H1 (cell line): ENCODE measurements around the gene ACP4. TPM values are rescaled to one million over a fixed set of nuclear protein-coding genes. Genes with fewer than 3 reads are reported as not detected.

Source experiments
- CTCF ChIA-PET: fragments of 300-600 bp; sonication (Branson Sonifier 250); formaldehyde crosslinking; loops from one replicate; lab custom pipeline; 2021; ENCODE audit not compliant: partially characterized antibody; lab: Charles Lee
- POLR2A ChIA-PET: fragments of 300-600 bp; sonication (Branson Sonifier 250); formaldehyde crosslinking; loops from one replicate; lab custom pipeline; 2021; ENCODE audit warnings: inconsistent platforms; ENCODE audit not compliant: partially characterized antibody; lab: Charles Lee
- DNase-seq, 2 experiments: peaks; one replicate each; pipeline versions ENCODE4 v3.0.0 to v3.0.0-alpha.2; 2010 to 2022; ENCODE audit warnings: low spot score in 2 of 2, low read depth in 1 of 2, mixed read lengths in 1 of 2
- FAIRE-seq: peaks from 2 replicates; lab custom pipeline; 2011; peaks lifted over from hg19 to GRCh38; lab: Jason Lieb, UNC
- H2AFZ ChIP-seq: 2 replicates; pipeline ENCODE4 v1.8.1; 2012; ENCODE audit warnings: low read length, inconsistent platforms
- H2AK5ac ChIP-seq: 2 replicates; pipeline ENCODE4 v1.6.1; 2013; ENCODE audit warnings: low read depth, low read length
- H2BK120ac ChIP-seq: replicated peaks from 2 replicates; pipeline ENCODE3; 2013; ENCODE audit warnings: low read depth, low read length, inconsistent platforms
- H2BK12ac ChIP-seq: 2 replicates; pipeline ENCODE4 v1.6.1; 2013; ENCODE audit warnings: low read depth, low read length
- H2BK15ac ChIP-seq: 2 replicates; pipeline ENCODE4 v1.6.1; 2013; ENCODE audit warnings: low read length
- H2BK20ac ChIP-seq: 2 replicates; pipeline ENCODE4 v1.6.1; 2013; ENCODE audit warnings: low read length
- H2BK5ac ChIP-seq: 2 replicates; pipeline ENCODE4 v1.6.1; 2013; ENCODE audit warnings: low read depth, low read length
- H3K14ac ChIP-seq: 2 replicates; pipeline ENCODE4 v1.6.1; 2013; ENCODE audit warnings: inconsistent platforms; ENCODE audit not compliant: insufficient read length
- H3K18ac ChIP-seq: 2 replicates; pipeline ENCODE4 v1.6.1; 2013; ENCODE audit warnings: low read length; ENCODE audit errors: extremely low read depth
- H3K23ac ChIP-seq: 2 replicates; pipeline ENCODE4 v1.6.1; 2013; ENCODE audit warnings: inconsistent platforms; ENCODE audit not compliant: insufficient read length
- H3K23me2 ChIP-seq: 2 replicates; pipeline ENCODE4 v1.6.1; 2013; ENCODE audit warnings: low read depth, low read length
- H3K27ac ChIP-seq: 2 replicates; pipeline ENCODE4 v1.6.1; 2011; ENCODE audit warnings: low read depth, low read length, inconsistent platforms
- H3K27me3 ChIP-seq, 4 experiments: replicated peaks in 1 of 4; 1 replicate in 1 of 4; 2 replicates in 3 of 4; pipeline versions ENCODE4 v1.6.1 to v1.8.1; 2011 to 2013; ENCODE audit warnings: low read length in 3 of 4, mild to moderate bottlenecking in 3 of 4, inconsistent platforms in 2 of 4, mixed read lengths in 2 of 4, moderate library complexity in 1 of 4; ENCODE audit not compliant: control insufficient read depth in 3 of 4, insufficient read depth in 3 of 4; ENCODE audit errors: extremely low read depth in 1 of 4
- H3K36me3 ChIP-seq, 4 experiments: 2 replicates each; pipeline versions ENCODE4 v1.6.1 to v1.8.1; 2011 to 2013; ENCODE audit warnings: mild to moderate bottlenecking in 4 of 4, low read length in 3 of 4, moderate library complexity in 2 of 4, control low read depth in 1 of 4, inconsistent platforms in 1 of 4; ENCODE audit not compliant: insufficient read depth in 4 of 4, control insufficient read depth in 2 of 4
- H3K4ac ChIP-seq: replicated peaks from 2 replicates; pipeline ENCODE3; 2013; ENCODE audit warnings: low read length, low read depth, mixed read lengths, inconsistent platforms; ENCODE audit not compliant: insufficient read length
- H3K4me1 ChIP-seq, 4 experiments: replicated peaks in 1 of 4; 1 replicate in 1 of 4; 2 replicates in 3 of 4; pipeline versions ENCODE4 v1.6.1 to v1.8.1; 2011 to 2013; ENCODE audit warnings: low read length in 3 of 4, inconsistent platforms in 2 of 4, mixed read lengths in 1 of 4; ENCODE audit not compliant: insufficient read depth in 4 of 4, control insufficient read depth in 3 of 4
- H3K4me2 ChIP-seq, 2 experiments: 2 replicates each; pipeline versions ENCODE4 v1.6.1 to v1.8.1; 2011 to 2013; ENCODE audit warnings: low read depth in 2 of 2, low read length in 2 of 2, control low read depth in 1 of 2, inconsistent platforms in 1 of 2, mild to moderate bottlenecking in 1 of 2; ENCODE audit not compliant: insufficient read depth in 1 of 2
- H3K4me3 ChIP-seq, 4 experiments: fragments of 200-600, 300-600 bp in 1 of 4; sonication (generic), shearing (Covaris generic), sonication (Bioruptor Twin) in 1 of 4; 2 replicates each; pipeline versions ENCODE4 v1.5.1 to v1.8.1; 2011 to 2016; ENCODE audit warnings: low read length in 4 of 4, low read depth in 3 of 4, control low read depth in 2 of 4, inconsistent platforms in 2 of 4, mild to moderate bottlenecking in 2 of 4, mixed read lengths in 1 of 4, moderate library complexity in 1 of 4; ENCODE audit not compliant: insufficient read depth in 2 of 4; ENCODE audit errors: extremely low read depth in 1 of 4
- H3K56ac ChIP-seq: replicated peaks from 2 replicates; pipeline ENCODE3; 2013; ENCODE audit warnings: low read depth, mild to moderate bottlenecking, mixed read lengths, low read length, inconsistent platforms; ENCODE audit not compliant: insufficient read length
- H3K79me1 ChIP-seq: 2 replicates; pipeline ENCODE4 v1.6.1; 2013; ENCODE audit warnings: low read depth, low read length, control low read depth
- H3K79me2 ChIP-seq, 2 experiments: 2 replicates each; pipeline versions ENCODE4 v1.6.1 to v1.8.1; 2012 to 2013; ENCODE audit warnings: low read length in 2 of 2, mild to moderate bottlenecking in 2 of 2, inconsistent platforms in 1 of 2; ENCODE audit not compliant: insufficient read depth in 2 of 2, control insufficient read depth in 1 of 2
- H3K9ac ChIP-seq, 4 experiments: replicated peaks in 1 of 4; 1 replicate in 1 of 4; 2 replicates in 3 of 4; pipeline versions ENCODE4 v1.6.1 to v1.8.1; 2011 to 2013; ENCODE audit warnings: low read depth in 3 of 4, low read length in 3 of 4, control low read depth in 2 of 4, mild to moderate bottlenecking in 2 of 4, moderate library complexity in 2 of 4, inconsistent platforms in 1 of 4; ENCODE audit errors: extremely low read depth in 1 of 4
- H3K9me3 ChIP-seq, 2 experiments: 2 replicates each; pipeline versions ENCODE4 v1.6.1 to v1.8.1; 2012 to 2013; ENCODE audit warnings: mild to moderate bottlenecking in 2 of 2, moderate library complexity in 2 of 2, control low read depth in 1 of 2, inconsistent platforms in 1 of 2, low read depth in 1 of 2, low read length in 1 of 2, mixed read lengths in 1 of 2; ENCODE audit not compliant: insufficient read depth in 2 of 2
- H4K20me1 ChIP-seq, 2 experiments: replicated peaks in 1 of 2; 2 replicates each; pipeline versions ENCODE3 to v1.8.1; 2011 to 2013; ENCODE audit warnings: inconsistent platforms in 2 of 2, low read length in 2 of 2, mild to moderate bottlenecking in 1 of 2; ENCODE audit not compliant: insufficient read depth in 2 of 2, control insufficient read depth in 1 of 2
- H4K5ac ChIP-seq: 2 replicates; pipeline ENCODE4 v1.6.1; 2013; ENCODE audit warnings: low read length, low read depth, mixed read lengths, inconsistent platforms; ENCODE audit not compliant: insufficient read length
- H4K8ac ChIP-seq: 2 replicates; pipeline ENCODE4 v1.8.0; 2013; ENCODE audit warnings: mild to moderate bottlenecking, moderate library complexity, low read length, inconsistent platforms; ENCODE audit not compliant: insufficient read depth; ENCODE audit errors: extremely low read depth
- H4K91ac ChIP-seq: replicated peaks from 2 replicates; pipeline ENCODE3; 2013; ENCODE audit warnings: low read length, mixed read lengths, inconsistent platforms; ENCODE audit not compliant: insufficient read length
- EZH2 ChIP-seq: fragments of 200-600 bp; sonication (generic); IDR thresholded peaks from 2 replicates; pipeline ENCODE4 v1.7.1; 2012; ENCODE audit warnings: low read depth, mild to moderate bottlenecking, moderate library complexity, low read length, inconsistent platforms; ENCODE audit not compliant: severe bottlenecking
- MAFK ChIP-seq: IDR thresholded peaks from 2 replicates; pipeline ENCODE4 v1.6.1; 2012; ENCODE audit warnings: low read depth, mild to moderate bottlenecking, improper control_type of control experiment, low read length
- RAD21 ChIP-seq, 2 experiments: IDR thresholded peaks in 1 of 2; conservative IDR thresholded peaks in 1 of 2; 2 replicates each; pipeline ENCODE4 v1.6.1; 2011; ENCODE audit warnings: low read depth in 2 of 2, low read length in 2 of 2, improper control_type of control experiment in 1 of 2, inconsistent platforms in 1 of 2, mild to moderate bottlenecking in 1 of 2, moderate library complexity in 1 of 2
- RNF2 ChIP-seq: fragments of 200-900, 300-1000 bp; sonication (generic); IDR thresholded peaks from 2 replicates; pipeline ENCODE4 v1.7.1; 2016; ENCODE audit warnings: borderline replicate concordance, low read depth, mild to moderate bottlenecking, antibody characterized with exemption, low read length; ENCODE audit not compliant: poor library complexity, severe bottlenecking; ENCODE audit errors: missing control alignments
- SP1 ChIP-seq: IDR thresholded peaks from 2 replicates; pipeline ENCODE4 v1.6.1; 2011; ENCODE audit warnings: low read depth, low read length
- TEAD4 ChIP-seq: IDR thresholded peaks from 2 replicates; pipeline ENCODE4 v1.6.1; 2012; ENCODE audit warnings: low read depth, low read length, inconsistent platforms, mixed read lengths
- WGBS, 2 experiments: shearing (Covaris generic) in 1 of 2; methylation state at CpG; one replicate each; pipeline versions ENCODE4 v1.1.6 to v1.1.7; 2013 to 2015; ENCODE audit warnings: low lambda C conversion rate in 2 of 2, mixed read lengths in 2 of 2, inconsistent platforms in 1 of 2, low coverage in 1 of 2, missing lambda C conversion rate in 1 of 2; ENCODE audit not compliant: insufficient replicate concordance in 2 of 2, insufficient coverage in 1 of 2, insufficient read length in 1 of 2; ENCODE audit errors: extremely low coverage in 1 of 2, missing lambda C conversion rate in 1 of 2; 5-methylcytosine and 5-hydroxymethylcytosine counted together
- polyA plus RNA-seq, 7 experiments: library from polyadenylated mRNA; depleted of rRNA in 3 of 7; stranded (reverse) in 5 of 7; unstranded in 2 of 7; fragments of >200 nt in 5 of 7; fragments of 200-250 nt in 2 of 7; gene quantifications; 1 replicate in 5 of 7; 2 replicates in 1 of 7; 4 replicates in 1 of 7; pipeline versions ENCODE4 v1.2.1 to v1.2.3, GENCODE V29; 2011 to 2013; ENCODE audit warnings: missing spikeins in 2 of 7, mixed read lengths in 2 of 7
- total RNA-seq: library from RNA; stranded (reverse); fragmentation: NEBNext Ultra II Directional; extraction: Animal tissue kit (Norgen Biotek cat#: 25700); gene quantifications from 2 replicates; pipeline ENCODE4 v1.2.1, GENCODE V29; 2021

The ACP4 gene
- total and polyA plus RNA-seq, 2 of the 8 experiments (the other 6 are each of a cell fraction or from before 2014, with no cell fraction given) = not detected

GRCh38 chr19:50749490-50749889, 40.7 kb upstream of the ACP4 start:
- no peak overlapping the region for H3K27ac ChIP-seq
- no peaks in the 10 kb centered on the region; a peak in 1 of 7 replicates for H3K27me3 ChIP-seq
- H3K4me1 ChIP-seq = no peaks in the 10 kb centered on the region
- no peak overlapping the region for H3K4ac ChIP-seq
- no peak overlapping the region for H2BK15ac ChIP-seq
- H2BK12ac ChIP-seq = no peak overlapping the region
- WGBS, 2 experiments = 86% methylated on average over 6 of the region's 6 CpGs; no CpG with 5 or more reads in 1 of the 2 experiments
- H4K5ac ChIP-seq = no peak overlapping the region
- H3K18ac ChIP-seq = no peak overlapping the region
- H3K14ac ChIP-seq = no peak overlapping the region
- no peaks in the 10 kb centered on the region for H3K9me3 ChIP-seq
- H2AFZ ChIP-seq = no peak overlapping the region
- H4K8ac ChIP-seq = no peak overlapping the region
- no peaks in the 10 kb centered on the region for H4K20me1 ChIP-seq
- no peak for DNase-seq
- no peak overlapping the region for H3K9ac ChIP-seq
- H2BK20ac ChIP-seq = no peak overlapping the region
- ChIA-PET POLR2A (interaction anchor here (1.2 kb wide), 1 partner anchor 44 kb away, joined by 3 read pairs; no protein-coding TSS in a partner anchor), CTCF (interaction anchor here (0.9 kb wide), 1 partner anchor 22 kb away, joined by 3 read pairs; no protein-coding TSS in a partner anchor)
- H3K4me2 ChIP-seq = no peak overlapping the region
- no peak overlapping the region for H2BK5ac ChIP-seq
- H3K79me1 ChIP-seq = no peaks in the 10 kb centered on the region
- H4K91ac ChIP-seq = no peak overlapping the region
- H3K23ac ChIP-seq = no peak overlapping the region
- no peak overlapping the region for H3K56ac ChIP-seq
- no peaks in the 10 kb centered on the region for H3K79me2 ChIP-seq
- no peak overlapping the region for H2BK120ac ChIP-seq
- FAIRE-seq = no peak
- no peaks in the 10 kb centered on the region for H3K36me3 ChIP-seq
- no peak overlapping the region for H3K4me3 ChIP-seq
- no peaks in the 10 kb centered on the region for H3K23me2 ChIP-seq
- H2AK5ac ChIP-seq = no peak overlapping the region
- no peak for TF ChIP-seq RNF2
- no peak for TF ChIP-seq EZH2
- no peak for TF ChIP-seq SP1
- TF ChIP-seq RAD21 (IDR thresholded peaks at IDR 0.05 in 1 of 2, conservative IDR thresholded peaks at IDR 0.05 in 1 of 2; ENCODE audit: low read depth in 2 of 2, low read length in 2 of 2) = no peak
- TF ChIP-seq TEAD4 = no peak
- no peak for TF ChIP-seq MAFK
